Neural progenitor cell (in vitro differentiated cells): Measurements from ENCODE around the gene PIWIL1. TPM values are rescaled to one million over a fixed set of nuclear protein-coding genes. Genes with fewer than 3 reads are reported as not detected.

Source experiments
- DNase-seq: peaks from one replicate; pipeline ENCODE4 v3.0.0-alpha.2; 2016; ENCODE audit warnings: low spot score
- H2AFZ ChIP-seq: fragments of 200-600 bp; sonication (generic); replicated peaks from 2 replicates; pipeline ENCODE4 v1.6.1; 2016; ENCODE audit warnings: antibody characterized with exemption
- H3F3A ChIP-seq: fragments of 200-600 bp; sonication (generic); 2 replicates; pipeline ENCODE4 v1.6.1; 2016; ENCODE audit warnings: antibody characterized with exemption, low read depth
- H3K27ac ChIP-seq: fragments of 200-600 bp; sonication (generic); 2 replicates; pipeline ENCODE4 v1.5.1; 2016; ENCODE audit warnings: mild to moderate bottlenecking
- H3K27me3 ChIP-seq: fragments of 200-600 bp; sonication (generic); 2 replicates; pipeline ENCODE4 v1.6.1; 2016; ENCODE audit warnings: mild to moderate bottlenecking, moderate library complexity
- H3K36me3 ChIP-seq: fragments of 200-600 bp; sonication (generic); 2 replicates; pipeline ENCODE4 v1.5.1; 2016
- H3K4me1 ChIP-seq: fragments of 200-600 bp; sonication (generic); 2 replicates; pipeline ENCODE4 v1.6.1; 2016; ENCODE audit warnings: mixed run types
- H3K4me2 ChIP-seq: fragments of 200-600 bp; sonication (generic); 2 replicates; pipeline ENCODE4 v1.6.1; 2016
- H3K4me3 ChIP-seq: fragments of 200-600 bp; sonication (generic); 2 replicates; pipeline ENCODE4 v1.5.1; 2016
- H3K79me2 ChIP-seq: fragments of 200-600 bp; sonication (generic); 2 replicates; pipeline ENCODE4 v1.6.1; 2016; ENCODE audit warnings: low read depth
- H3K9ac ChIP-seq: fragments of 200-600 bp; sonication (generic); 2 replicates; pipeline ENCODE4 v1.6.1; 2016
- H3K9me3 ChIP-seq: fragments of 200-600 bp; sonication (generic); 2 replicates; pipeline ENCODE4 v1.5.1; 2016; ENCODE audit warnings: low read depth
- H4K20me1 ChIP-seq: fragments of 200-600 bp; sonication (generic); 2 replicates; pipeline ENCODE4 v1.6.1; 2016; ENCODE audit warnings: low read depth
- H3K27ac Mint-ChIP-seq: 3 replicates; pipeline ENCODE4 v1.8.0; 2021; ENCODE audit warnings: mixed read lengths
- H3K27me3 Mint-ChIP-seq: 2 replicates; pipeline ENCODE4 v1.8.0; 2022; ENCODE audit warnings: low read depth, mild to moderate bottlenecking, inconsistent platforms, moderate library complexity, mixed read lengths; ENCODE audit not compliant: insufficient read depth
- H3K36me3 Mint-ChIP-seq: 3 replicates; pipeline ENCODE4 v1.8.0; 2021; ENCODE audit warnings: mixed read lengths
- H3K4me1 Mint-ChIP-seq: 3 replicates; pipeline ENCODE4 v1.8.0; 2021; ENCODE audit warnings: mixed read lengths
- H3K4me3 Mint-ChIP-seq: 3 replicates; pipeline ENCODE4 v1.8.0; 2021; ENCODE audit warnings: mild to moderate bottlenecking, moderate library complexity, mixed read lengths
- H3K9me3 Mint-ChIP-seq: 3 replicates; pipeline ENCODE4 v1.8.0; 2020; ENCODE audit warnings: mixed read lengths
- EZH2 ChIP-seq: fragments of 200-600 bp; sonication (generic); IDR thresholded peaks from 2 replicates; pipeline ENCODE4 v1.6.1; 2017; ENCODE audit warnings: antibody characterized with exemption, mild to moderate bottlenecking, moderate library complexity
- EZH2phosphoT487 ChIP-seq: fragments of 200-600 bp; sonication (generic); IDR thresholded peaks from 2 replicates; pipeline ENCODE4 v1.6.1; 2017; ENCODE audit warnings: antibody characterized with exemption
- total RNA-seq: library from RNA; depleted of rRNA; stranded (reverse); fragments of >200 nt; gene quantifications from 2 replicates; pipeline ENCODE4 v1.2.3, GENCODE V29; 2015; ENCODE audit warnings: low replicate concordance
- TF ChIP-seq, protein P1 (sequence below): fragments of 200-600 bp; sonication (generic); IDR thresholded peaks from 2 replicates; pipeline ENCODE4 v1.5.1; 2017; ENCODE audit warnings: antibody characterized with exemption, mild to moderate bottlenecking

The PIWIL1 gene
- total RNA-seq, 1 donor from 2014 or later = not detected

DNA sequence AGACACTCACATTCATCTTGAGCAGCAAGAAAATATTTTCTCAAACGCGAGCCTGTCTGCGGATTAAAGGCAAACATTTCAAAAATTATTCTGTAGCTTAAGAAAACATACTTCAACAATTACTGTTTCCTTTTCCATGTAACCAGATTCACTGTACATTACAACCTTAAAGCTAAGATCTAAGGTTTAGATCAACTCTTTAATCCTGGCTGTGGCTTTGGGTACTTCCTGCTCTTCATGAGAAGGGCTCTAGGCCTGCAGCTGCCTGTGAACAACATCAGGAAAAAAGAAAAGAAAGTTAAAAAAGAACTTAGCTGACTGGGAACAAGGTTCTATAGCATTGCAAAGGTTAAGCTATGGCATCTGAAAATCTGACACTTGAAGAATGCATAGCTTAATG, 21.4 kb upstream of the PIWIL1 start:
- Mint-ChIP-seq H3K36me3 (peaks cover 4% of the 10 kb centered on the region), H3K4me1 (peaks cover 10% of the 10 kb centered on the region), H3K9me3 (peaks cover 12% of the 10 kb centered on the region), H3K27me3 (peaks cover 3% of the 10 kb centered on the region), H3K4me3 (no peak overlapping the region), H3K27ac (no peak overlapping the region)
- Histone ChIP-seq H3K79me2 (no peaks in the 10 kb centered on the region), H3K9me3 (no peaks in the 10 kb centered on the region), H3K4me2 (no peak overlapping the region), H3K27ac (no peak overlapping the region), H3K9ac (no peak overlapping the region), H3K36me3 (no peaks in the 10 kb centered on the region), H3K27me3 (peaks cover 43% of the 10 kb centered on the region), H4K20me1 (no peaks in the 10 kb centered on the region), H3K4me3 (no peak overlapping the region), H3K4me1 (no peaks in the 10 kb centered on the region), H3F3A (no peaks in the 10 kb centered on the region), H2AFZ (no peak overlapping the region)
- TF ChIP-seq EZH2 (no peak), EZH2phosphoT487 (no peak)
- TF ChIP-seq, protein P1, sequence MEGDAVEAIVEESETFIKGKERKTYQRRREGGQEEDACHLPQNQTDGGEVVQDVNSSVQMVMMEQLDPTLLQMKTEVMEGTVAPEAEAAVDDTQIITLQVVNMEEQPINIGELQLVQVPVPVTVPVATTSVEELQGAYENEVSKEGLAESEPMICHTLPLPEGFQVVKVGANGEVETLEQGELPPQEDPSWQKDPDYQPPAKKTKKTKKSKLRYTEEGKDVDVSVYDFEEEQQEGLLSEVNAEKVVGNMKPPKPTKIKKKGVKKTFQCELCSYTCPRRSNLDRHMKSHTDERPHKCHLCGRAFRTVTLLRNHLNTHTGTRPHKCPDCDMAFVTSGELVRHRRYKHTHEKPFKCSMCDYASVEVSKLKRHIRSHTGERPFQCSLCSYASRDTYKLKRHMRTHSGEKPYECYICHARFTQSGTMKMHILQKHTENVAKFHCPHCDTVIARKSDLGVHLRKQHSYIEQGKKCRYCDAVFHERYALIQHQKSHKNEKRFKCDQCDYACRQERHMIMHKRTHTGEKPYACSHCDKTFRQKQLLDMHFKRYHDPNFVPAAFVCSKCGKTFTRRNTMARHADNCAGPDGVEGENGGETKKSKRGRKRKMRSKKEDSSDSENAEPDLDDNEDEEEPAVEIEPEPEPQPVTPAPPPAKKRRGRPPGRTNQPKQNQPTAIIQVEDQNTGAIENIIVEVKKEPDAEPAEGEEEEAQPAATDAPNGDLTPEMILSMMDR = no peak
- no peak for DNase-seq

DNA sequence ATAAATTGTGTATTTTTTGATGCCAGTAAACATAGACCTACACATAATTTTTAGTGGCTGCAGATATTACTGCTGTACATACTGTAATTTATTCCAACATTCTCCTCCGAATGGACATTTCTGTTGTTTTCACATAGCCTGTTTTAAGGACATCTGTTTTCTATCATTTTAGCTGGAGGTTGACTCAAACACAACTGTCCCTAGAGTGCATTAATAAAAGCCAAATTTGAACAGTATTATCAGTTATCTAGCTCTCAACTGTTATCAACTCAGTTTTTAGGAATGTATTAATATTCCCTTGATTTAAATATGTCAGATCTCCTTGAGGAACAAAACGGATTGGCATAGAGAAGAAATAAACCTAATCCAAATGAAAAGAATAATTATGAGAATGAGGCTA, 17.2 kb upstream of the PIWIL1 start:
- Histone ChIP-seq H3F3A (no peaks in the 10 kb centered on the region), H3K36me3 (no peaks in the 10 kb centered on the region), H3K9me3 (no peaks in the 10 kb centered on the region), H3K9ac (no peak overlapping the region), H3K4me2 (no peak overlapping the region), H4K20me1 (no peaks in the 10 kb centered on the region), H3K79me2 (no peaks in the 10 kb centered on the region), H3K27me3 (peaks cover 82% of the 10 kb centered on the region), H3K4me3 (no peak overlapping the region), H3K27ac (no peak overlapping the region), H2AFZ (no peak overlapping the region), H3K4me1 (no peaks in the 10 kb centered on the region)
- Mint-ChIP-seq H3K36me3 (no peaks in the 10 kb centered on the region), H3K4me3 (no peak overlapping the region), H3K4me1 (peaks cover 2% of the 10 kb centered on the region), H3K27me3 (no peaks in the 10 kb centered on the region), H3K27ac (no peak overlapping the region), H3K9me3 (no peaks in the 10 kb centered on the region)
- TF ChIP-seq, protein P1 = no peak
- TF ChIP-seq EZH2phosphoT487 (no peak), EZH2 (no peak)
- DNase-seq = no peak

DNA sequence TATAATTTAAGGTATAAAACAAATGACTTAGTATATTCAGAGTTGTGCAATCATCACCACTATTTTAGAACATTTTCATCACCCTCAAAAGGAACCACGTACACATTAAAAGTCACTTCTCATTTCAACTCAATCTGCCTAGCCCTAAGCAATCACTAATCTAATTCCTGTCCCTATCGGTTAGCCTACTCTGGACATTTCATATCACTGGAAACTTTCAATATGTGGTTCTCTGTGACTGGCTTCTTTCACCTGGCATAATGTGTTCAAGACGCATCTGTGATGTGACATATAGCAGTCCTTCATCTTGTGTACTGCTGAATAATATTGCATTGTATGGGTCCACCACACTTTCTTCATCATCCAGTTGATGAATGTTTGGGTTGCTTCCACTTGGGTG, 15.4 kb upstream of the PIWIL1 start:
- Mint-ChIP-seq H3K9me3 (no peaks in the 10 kb centered on the region), H3K4me1 (peaks cover under 1% of the 10 kb centered on the region), H3K27me3 (no peaks in the 10 kb centered on the region), H3K27ac (no peak overlapping the region), H3K4me3 (no peak overlapping the region), H3K36me3 (no peaks in the 10 kb centered on the region)
- Histone ChIP-seq H3K9ac (no peak overlapping the region), H3K79me2 (no peaks in the 10 kb centered on the region), H3K4me2 (no peak overlapping the region), H3K9me3 (no peaks in the 10 kb centered on the region), H3K27me3 (peaks cover 90% of the 10 kb centered on the region), H4K20me1 (no peaks in the 10 kb centered on the region), H3K27ac (no peak overlapping the region), H2AFZ (no peak overlapping the region), H3F3A (no peaks in the 10 kb centered on the region), H3K4me3 (no peak overlapping the region), H3K36me3 (no peaks in the 10 kb centered on the region), H3K4me1 (no peaks in the 10 kb centered on the region)
- TF ChIP-seq EZH2 (no peak), EZH2phosphoT487 (no peak)
- TF ChIP-seq, protein P1 = no peak
- no peak for DNase-seq
